ENCODE measurements around the gene PKIB.

Gene PKIB

GRCh38 chr6:122681705-122682104 is 71.5 kb downstream of the PKIB start:
- H3K4me3 ChIP-seq (ENCODE audit: low read depth, low read length): no peak overlapping the region
- no peak for TF ChIP-seq CTCF (IDR thresholded peaks at IDR 0.05; ENCODE audit: insufficient read depth, low read depth, low read length, missing control alignments)
- DNase-seq (ENCODE audit: low read depth): no peak

GRCh38 chr6:122683989-122684651 is 73.9 kb downstream of the PKIB start:
- no peak overlapping the region for H3K4me3 ChIP-seq (ENCODE audit: low read depth, low read length)
- TF ChIP-seq CTCF (IDR thresholded peaks at IDR 0.05; ENCODE audit: insufficient read depth, low read depth, low read length, missing control alignments): no peak
- DNase-seq (ENCODE audit: low read depth): no peak

GRCh38 chr6:122692175-122692598 is 82.0 kb downstream of the PKIB start:
- TF ChIP-seq CTCF (IDR thresholded peaks at IDR 0.05; ENCODE audit: insufficient read depth, low read depth, low read length, missing control alignments): no peak
- DNase-seq (ENCODE audit: low read depth): no peak
- H3K4me3 ChIP-seq (ENCODE audit: low read depth, low read length): no peak overlapping the region

GRCh38 chr6:122692807-122693580 is 82.8 kb downstream of the PKIB start:
- no peak for DNase-seq (ENCODE audit: low read depth)
- no peak overlapping the region for H3K4me3 ChIP-seq (ENCODE audit: low read depth, low read length)
- TF ChIP-seq CTCF (IDR thresholded peaks at IDR 0.05; ENCODE audit: insufficient read depth, low read depth, low read length, missing control alignments): no peak

GRCh38 chr6:122694075-122694474 is 83.9 kb downstream of the PKIB start:
- no peak for TF ChIP-seq CTCF (IDR thresholded peaks at IDR 0.05; ENCODE audit: insufficient read depth, low read depth, low read length, missing control alignments)
- no peak for DNase-seq (ENCODE audit: low read depth)
- H3K4me3 ChIP-seq (ENCODE audit: low read depth, low read length): no peak overlapping the region

- H3K4me3 ChIP-seq (ENCODE audit: low read depth, low read length): no peak overlapping the region
- no peak for TF ChIP-seq CTCF (IDR thresholded peaks at IDR 0.05; ENCODE audit: insufficient read depth, low read depth, low read length, missing control alignments)
- DNase-seq (ENCODE audit: low read depth): no peak
These were observed 84.4 kb downstream of the PKIB start for GRCh38 chr6:122694602-122695001.
